ENCODE data around the gene OSBPL2. TPM values are rescaled to one million over a fixed set of nuclear protein-coding genes. Genes with fewer than 3 reads are reported as not detected.

Gene OSBPL2
- total RNA-seq, 1 donor from 2014 or later: 56.7 TPM

DNA sequence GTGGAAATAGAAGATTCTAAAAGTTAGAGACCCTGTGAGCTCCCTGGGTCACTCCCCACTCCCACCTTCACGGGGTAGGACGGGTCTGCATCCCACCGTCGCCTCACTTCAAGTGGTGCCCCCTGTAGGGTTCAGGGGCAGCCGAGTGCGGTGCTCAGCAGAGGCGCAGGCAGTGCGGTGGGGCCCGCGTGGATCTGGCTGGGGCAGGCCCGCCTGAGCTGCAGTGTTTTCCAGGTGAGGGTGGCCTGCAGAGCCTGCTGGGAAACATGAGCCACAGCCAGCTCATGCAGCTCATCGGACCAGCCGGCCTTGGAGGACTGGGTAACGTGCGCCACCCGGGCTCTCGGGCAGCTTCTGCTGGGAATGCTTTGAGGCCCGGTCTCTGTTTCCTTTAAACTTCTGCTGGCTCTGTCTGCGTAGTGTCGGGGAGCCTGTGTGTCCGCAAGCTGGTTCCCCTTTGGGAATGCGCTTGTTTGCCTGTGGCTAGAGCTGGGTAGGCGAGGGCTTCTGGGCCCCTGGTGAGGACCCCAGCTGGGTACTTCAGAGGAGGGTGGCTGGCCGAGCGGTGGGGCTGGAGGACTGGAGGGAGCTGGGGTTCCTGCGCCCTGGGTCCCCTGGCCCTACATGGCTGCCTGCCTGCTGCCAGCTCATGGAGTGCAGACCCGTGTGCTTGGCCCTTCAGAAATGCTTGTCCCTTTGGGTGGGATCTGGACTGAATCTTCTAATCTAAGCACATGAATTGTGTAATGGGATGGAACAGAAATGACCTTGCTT is 68.3 kb downstream of the OSBPL2 start:
- Mint-ChIP-seq H3K27me3 (no peaks in the 10 kb centered on the region), H3K4me1 (ENCODE audit: low read depth) (peaks cover 15% of the 10 kb centered on the region), H3K9me3 (ENCODE audit: low read depth) (no peaks in the 10 kb centered on the region), H3K4me3 (ENCODE audit: low read depth) (no peak overlapping the region), H3K36me3 (ENCODE audit: insufficient read depth) (peaks cover 1% of the 10 kb centered on the region), H3K27ac (peak overlapping the region; percentile 76)
- no peak for DNase-seq (ENCODE audit: low spot score, unreplicated experiment)
- TF ChIP-seq, protein P1, sequence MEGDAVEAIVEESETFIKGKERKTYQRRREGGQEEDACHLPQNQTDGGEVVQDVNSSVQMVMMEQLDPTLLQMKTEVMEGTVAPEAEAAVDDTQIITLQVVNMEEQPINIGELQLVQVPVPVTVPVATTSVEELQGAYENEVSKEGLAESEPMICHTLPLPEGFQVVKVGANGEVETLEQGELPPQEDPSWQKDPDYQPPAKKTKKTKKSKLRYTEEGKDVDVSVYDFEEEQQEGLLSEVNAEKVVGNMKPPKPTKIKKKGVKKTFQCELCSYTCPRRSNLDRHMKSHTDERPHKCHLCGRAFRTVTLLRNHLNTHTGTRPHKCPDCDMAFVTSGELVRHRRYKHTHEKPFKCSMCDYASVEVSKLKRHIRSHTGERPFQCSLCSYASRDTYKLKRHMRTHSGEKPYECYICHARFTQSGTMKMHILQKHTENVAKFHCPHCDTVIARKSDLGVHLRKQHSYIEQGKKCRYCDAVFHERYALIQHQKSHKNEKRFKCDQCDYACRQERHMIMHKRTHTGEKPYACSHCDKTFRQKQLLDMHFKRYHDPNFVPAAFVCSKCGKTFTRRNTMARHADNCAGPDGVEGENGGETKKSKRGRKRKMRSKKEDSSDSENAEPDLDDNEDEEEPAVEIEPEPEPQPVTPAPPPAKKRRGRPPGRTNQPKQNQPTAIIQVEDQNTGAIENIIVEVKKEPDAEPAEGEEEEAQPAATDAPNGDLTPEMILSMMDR (IDR thresholded peaks at IDR 0.05; ENCODE audit: unreplicated experiment): no peak

- H3K36me3 Mint-ChIP-seq (ENCODE audit: insufficient read depth): peaks cover 1% of the 10 kb centered on the region
- no peaks in the 10 kb centered on the region for H3K9me3 Mint-ChIP-seq (ENCODE audit: low read depth)
- H3K4me1 Mint-ChIP-seq (ENCODE audit: low read depth): peaks cover 13% of the 10 kb centered on the region
- H3K27ac Mint-ChIP-seq: no peak overlapping the region
- no peaks in the 10 kb centered on the region for H3K27me3 Mint-ChIP-seq
- DNase-seq (ENCODE audit: low spot score, unreplicated experiment): no peak
- TF ChIP-seq, protein P1 (IDR thresholded peaks at IDR 0.05; ENCODE audit: unreplicated experiment): no peak
- H3K4me3 Mint-ChIP-seq (ENCODE audit: low read depth): no peak overlapping the region
Observed at GRCh38 chr20:62307226-62308101, 69.1 kb downstream of the OSBPL2 start.

DNA sequence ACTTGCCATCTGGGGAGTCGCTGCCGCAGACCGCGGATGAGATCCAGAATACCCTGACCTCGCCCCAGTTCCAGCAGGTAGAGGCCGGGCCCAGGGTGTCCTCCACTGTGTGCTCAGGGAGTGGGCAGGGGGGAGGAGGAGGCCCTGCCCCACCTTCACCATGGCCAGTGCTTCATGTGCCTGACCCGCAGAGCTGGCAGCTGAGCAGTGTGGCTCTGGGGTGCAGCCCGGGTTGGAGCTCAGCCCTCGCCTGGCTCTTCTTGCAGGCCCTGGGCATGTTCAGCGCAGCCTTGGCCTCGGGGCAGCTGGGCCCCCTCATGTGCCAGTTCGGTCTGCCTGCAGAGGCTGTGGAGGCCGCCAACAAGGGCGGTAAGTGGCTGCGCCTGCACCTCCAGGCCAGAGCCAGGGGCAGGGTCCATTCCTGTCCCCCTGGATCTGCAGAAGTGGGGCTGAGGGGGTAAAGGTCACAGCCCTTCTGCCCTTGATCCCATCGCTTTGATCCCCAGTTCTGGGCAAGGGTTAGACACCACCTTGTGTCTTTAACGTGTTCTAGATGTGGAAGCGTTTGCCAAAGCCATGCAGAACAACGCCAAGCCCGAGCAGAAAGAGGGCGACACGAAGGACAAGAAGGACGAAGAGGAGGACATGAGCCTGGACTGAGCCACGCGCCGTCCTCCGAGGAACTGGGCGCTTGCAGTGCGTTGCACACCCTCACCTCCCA is 69.9 kb downstream of the OSBPL2 start:
- Mint-ChIP-seq H3K4me1 (ENCODE audit: low read depth) (peaks cover 13% of the 10 kb centered on the region), H3K27me3 (no peaks in the 10 kb centered on the region), H3K36me3 (ENCODE audit: insufficient read depth) (peaks cover 1% of the 10 kb centered on the region), H3K27ac (no peak overlapping the region), H3K9me3 (ENCODE audit: low read depth) (no peaks in the 10 kb centered on the region), H3K4me3 (ENCODE audit: low read depth) (no peak overlapping the region)
- TF ChIP-seq, protein P1 (IDR thresholded peaks at IDR 0.05; ENCODE audit: unreplicated experiment): no peak
- no peak for DNase-seq (ENCODE audit: low spot score, unreplicated experiment)

GRCh38 chr20:62309198-62309944 is 71.0 kb downstream of the OSBPL2 start:
- H3K36me3 Mint-ChIP-seq (ENCODE audit: insufficient read depth): peaks cover 1% of the 10 kb centered on the region
- no peaks in the 10 kb centered on the region for H3K27me3 Mint-ChIP-seq
- H3K4me1 Mint-ChIP-seq (ENCODE audit: low read depth): peaks cover 5% of the 10 kb centered on the region
- H3K9me3 Mint-ChIP-seq (ENCODE audit: low read depth): no peaks in the 10 kb centered on the region
- peak overlapping the region; percentile 83 for H3K27ac Mint-ChIP-seq
- H3K4me3 Mint-ChIP-seq (ENCODE audit: low read depth): no peak overlapping the region
- TF ChIP-seq, protein P1 (IDR thresholded peaks at IDR 0.05; ENCODE audit: unreplicated experiment): no peak
- no peak for DNase-seq (ENCODE audit: low spot score, unreplicated experiment)
